Naive thymus-derived CD8-positive, alpha-beta T cell (primary cell): ENCODE data around the gene MIPEP. TPM values are rescaled to one million over a fixed set of nuclear protein-coding genes. Genes with fewer than 3 reads are reported as not detected.
"Not testable (repeated sequence)": the region's sequence is repeated elsewhere in the genome, so short reads cannot be mapped to it uniquely, and the experiment has no call there.

Experiments used
- ATAC-seq, 2 donors: fragments of 150-1000 bp; cut with Tn5 transposase in 1 of 2; sonication (Bioruptor Pico), chemical (Tn5 transposase) in 1 of 2; 1 replicate in 1 of 2; 2 replicates in 1 of 2; pipeline ENCODE4 v1.10.0; 2021; ENCODE audit warnings: mild to moderate bottlenecking in 2 of 2, moderate library complexity in 2 of 2
- POLR2A ChIA-PET: fragments of 350-600 bp; sonication (Branson Sonifier 250); formaldehyde crosslinking; loops from one replicate; lab custom pipeline; 2021; ENCODE audit warnings: antibody characterized with exemption; lab: Charles Lee
- DNase-seq, 10 donors: peaks; one replicate each; pipeline versions ENCODE4 v3.0.0 to v3.0.0-alpha.2; 2020 to 2022
- H3K27ac Mint-ChIP-seq, 10 donors: one replicate each; pipeline ENCODE4 v1.8.0; 2020 to 2022; ENCODE audit warnings: mild to moderate bottlenecking in 10 of 10, mixed read lengths in 10 of 10, moderate library complexity in 4 of 10, inconsistent platforms in 1 of 10
- H3K27me3 Mint-ChIP-seq, 5 donors: one replicate each; pipeline ENCODE4 v1.8.0; 2021 to 2022; ENCODE audit warnings: mixed read lengths in 5 of 5
- H3K36me3 Mint-ChIP-seq, 3 donors: one replicate each; pipeline ENCODE4 v1.8.0; 2020 to 2022; ENCODE audit warnings: mixed read lengths in 3 of 3, mild to moderate bottlenecking in 2 of 3, inconsistent platforms in 1 of 3
- H3K4me1 Mint-ChIP-seq, 4 donors: one replicate each; pipeline ENCODE4 v1.8.0; 2021 to 2022; ENCODE audit warnings: mixed read lengths in 4 of 4
- H3K4me3 Mint-ChIP-seq, 10 donors: one replicate each; pipeline ENCODE4 v1.8.0; 2020 to 2022; ENCODE audit warnings: mild to moderate bottlenecking in 10 of 10, mixed read lengths in 10 of 10, moderate library complexity in 6 of 10, inconsistent platforms in 1 of 10
- H3K9me3 Mint-ChIP-seq, 9 donors: one replicate each; pipeline ENCODE4 v1.8.0; 2020 to 2022; ENCODE audit warnings: mixed read lengths in 9 of 9, mild to moderate bottlenecking in 3 of 9, inconsistent platforms in 1 of 9, moderate library complexity in 1 of 9
- polyA plus RNA-seq, 3 donors: library from polyadenylated mRNA; unstranded; fragments of 300-500 nt; fragmentation: Illumina TruSeq; gene quantifications; one replicate each; pipeline ENCODE4 v1.2.3, GENCODE V29; 2021
- total RNA-seq, 8 experiments: library from RNA in 2 of 8; stranded (reverse) in 2 of 8; gene quantifications; one replicate each; pipeline ENCODE4 v1.2.3 and lab custom pipeline; 2021 to 2026

The MIPEP gene
- total and polyA plus RNA-seq, 5 experiments from 2014 or later = 9.4 to 16.6 (median 14.0) TPM

DNA sequence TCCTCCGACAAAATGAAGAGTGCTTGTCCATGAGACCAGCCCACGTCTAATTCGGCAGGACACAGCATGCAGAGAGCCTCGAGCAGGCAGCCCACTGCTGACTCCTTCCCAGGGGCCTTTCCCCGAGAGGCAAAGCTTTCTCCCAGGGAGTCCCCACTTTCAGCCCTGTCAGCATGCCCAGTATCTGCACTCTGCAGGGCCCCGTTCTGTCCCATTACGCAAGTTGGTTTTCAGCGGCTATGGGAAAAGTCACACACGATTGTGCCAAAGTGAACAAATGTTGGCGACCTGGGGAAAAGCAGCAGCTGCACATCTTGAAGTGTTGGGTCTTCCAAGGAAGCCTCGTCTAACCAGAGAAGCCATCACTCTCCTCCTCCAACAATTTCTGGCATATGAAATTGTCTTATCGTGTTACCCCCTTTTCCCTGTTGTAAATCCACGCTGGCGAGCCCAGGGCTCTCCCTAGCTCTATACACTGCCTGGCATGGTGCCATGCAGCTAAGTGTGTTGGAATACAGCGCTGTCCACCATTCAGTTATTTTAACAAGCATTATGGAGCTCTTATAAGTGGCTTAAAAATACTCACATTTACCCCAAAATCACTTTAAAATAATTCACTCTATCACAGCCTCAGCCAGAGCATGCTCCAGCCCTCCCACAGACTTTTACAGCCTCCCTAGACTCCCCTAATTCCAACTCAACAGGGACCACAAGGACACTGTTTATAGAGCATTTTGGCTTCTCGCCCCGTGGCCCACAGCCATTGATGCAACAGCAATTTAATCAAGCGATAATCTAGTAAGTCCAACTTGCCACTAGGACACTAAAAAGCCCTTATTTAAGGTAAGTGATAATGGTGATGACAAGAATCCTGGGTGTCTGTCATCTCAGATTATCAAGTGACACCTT, 8.5 kb downstream of the MIPEP start:
- H3K4me1 Mint-ChIP-seq, H3K27me3 Mint-ChIP-seq, ATAC-seq, DNase-seq, POLR2A ChIA-PET, H3K27ac Mint-ChIP-seq, H3K4me3 Mint-ChIP-seq, H3K9me3 Mint-ChIP-seq: not testable (repeated sequence)
- peaks cover 5 to 62% (median 7%) of the 10 kb centered on the region in 3 donors for H3K36me3 Mint-ChIP-seq

DNA sequence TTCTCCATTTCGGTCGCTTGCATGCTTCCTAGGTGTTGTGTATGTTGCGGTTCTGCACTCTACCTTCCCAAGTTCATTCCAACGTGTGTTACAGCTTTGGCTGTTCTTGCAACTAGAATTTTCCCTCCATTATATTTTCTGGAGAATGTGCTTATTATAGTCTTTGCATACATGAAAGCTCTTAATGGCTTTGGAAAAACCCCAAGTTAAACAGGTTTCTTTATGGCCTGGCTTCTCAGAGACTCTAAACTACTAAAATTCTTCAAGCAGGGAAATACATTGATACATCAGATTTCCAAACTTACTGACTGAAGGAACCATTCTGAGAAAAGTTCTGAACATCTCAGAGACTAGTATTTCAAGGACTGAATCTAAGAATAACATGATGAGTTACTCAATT, 11.9 kb downstream of the MIPEP start:
- DNase-seq (no peak), ATAC-seq (no peak)
- H3K4me3 Mint-ChIP-seq = no peak overlapping the region
- H3K9me3 Mint-ChIP-seq = no peaks in the 10 kb centered on the region
- H3K36me3 Mint-ChIP-seq = peaks cover 5 to 54% (median 7%) of the 10 kb centered on the region in 3 donors
- POLR2A ChIA-PET = no interaction called here
- no peaks in the 10 kb centered on the region for H3K4me1 Mint-ChIP-seq
- no peak overlapping the region for H3K27ac Mint-ChIP-seq
- H3K27me3 Mint-ChIP-seq = no peaks in the 10 kb centered on the region

DNA sequence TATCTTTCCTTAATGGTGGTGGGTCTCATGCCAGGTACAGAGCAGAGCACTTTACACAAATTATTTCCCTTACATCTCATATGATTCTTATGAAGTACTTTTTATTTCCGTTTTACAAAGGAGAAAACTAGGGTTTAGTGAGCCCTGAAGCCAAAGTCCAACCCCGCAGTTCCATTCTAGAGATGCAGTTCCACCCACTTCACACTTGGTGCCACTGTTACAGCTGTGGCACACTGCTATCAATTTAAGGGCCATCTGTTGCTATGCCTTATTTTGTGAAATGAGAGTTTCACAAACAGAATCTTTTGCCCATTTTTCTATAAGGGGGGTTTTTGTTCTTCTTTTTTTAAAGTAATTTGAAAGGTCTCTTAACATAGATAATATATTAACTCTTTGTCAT, 12.9 kb downstream of the MIPEP start:
- no peak overlapping the region for H3K4me3 Mint-ChIP-seq
- no peak for DNase-seq
- no peak overlapping the region for H3K27ac Mint-ChIP-seq

DNA sequence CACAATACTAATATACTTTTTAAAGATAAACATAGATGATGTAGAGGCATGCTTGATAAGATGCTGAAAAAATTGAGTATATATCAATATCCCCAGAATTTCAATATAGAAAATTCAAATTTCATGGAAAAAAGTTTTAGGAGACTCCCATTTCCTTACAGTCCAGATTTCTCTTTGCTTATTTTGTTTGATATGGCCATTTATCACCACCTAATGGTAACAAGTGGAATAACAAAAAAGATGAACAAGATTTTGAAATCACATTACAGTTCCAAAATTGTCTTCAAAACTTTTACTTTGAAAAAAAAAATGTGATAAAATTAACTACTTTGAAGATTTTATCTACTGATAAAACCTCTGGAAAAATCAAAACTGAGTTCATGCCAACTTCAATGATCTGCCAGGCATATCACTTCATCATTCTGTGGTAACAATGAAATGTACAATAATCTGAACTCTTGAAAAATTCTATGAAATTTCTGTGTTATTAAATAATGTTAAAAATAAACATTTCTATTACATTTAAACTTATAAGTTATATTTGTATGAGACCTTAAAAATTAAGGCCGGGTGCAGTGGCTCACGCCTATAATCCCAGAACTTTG, 17.5 kb downstream of the MIPEP start:
- H3K27me3 Mint-ChIP-seq = no peaks in the 10 kb centered on the region
- no peak overlapping the region for H3K4me3 Mint-ChIP-seq
- no peaks in the 10 kb centered on the region for H3K9me3 Mint-ChIP-seq
- peaks cover 0 to 6% (median 0%) of the 10 kb centered on the region in 4 donors for H3K4me1 Mint-ChIP-seq
- H3K36me3 Mint-ChIP-seq = peaks cover 0 to 25% (median 4%) of the 10 kb centered on the region in 3 donors
- POLR2A ChIA-PET = no interaction called here
- no peak overlapping the region for H3K27ac Mint-ChIP-seq
- DNase-seq = peak in 3 of 10 donors; percentile 23 to 35 (median 33)
- ATAC-seq = no peak

More for the DNA sequence above, 12.9 kb downstream of the MIPEP start:
- ATAC-seq = no peak
- H3K4me1 Mint-ChIP-seq = peaks cover 0 to 2% (median 0%) of the 10 kb centered on the region in 4 donors
- H3K9me3 Mint-ChIP-seq = no peaks in the 10 kb centered on the region
- no peaks in the 10 kb centered on the region for H3K27me3 Mint-ChIP-seq
- H3K36me3 Mint-ChIP-seq = peaks cover 5 to 43% (median 5%) of the 10 kb centered on the region in 3 donors
- POLR2A ChIA-PET = no interaction called here

DNA sequence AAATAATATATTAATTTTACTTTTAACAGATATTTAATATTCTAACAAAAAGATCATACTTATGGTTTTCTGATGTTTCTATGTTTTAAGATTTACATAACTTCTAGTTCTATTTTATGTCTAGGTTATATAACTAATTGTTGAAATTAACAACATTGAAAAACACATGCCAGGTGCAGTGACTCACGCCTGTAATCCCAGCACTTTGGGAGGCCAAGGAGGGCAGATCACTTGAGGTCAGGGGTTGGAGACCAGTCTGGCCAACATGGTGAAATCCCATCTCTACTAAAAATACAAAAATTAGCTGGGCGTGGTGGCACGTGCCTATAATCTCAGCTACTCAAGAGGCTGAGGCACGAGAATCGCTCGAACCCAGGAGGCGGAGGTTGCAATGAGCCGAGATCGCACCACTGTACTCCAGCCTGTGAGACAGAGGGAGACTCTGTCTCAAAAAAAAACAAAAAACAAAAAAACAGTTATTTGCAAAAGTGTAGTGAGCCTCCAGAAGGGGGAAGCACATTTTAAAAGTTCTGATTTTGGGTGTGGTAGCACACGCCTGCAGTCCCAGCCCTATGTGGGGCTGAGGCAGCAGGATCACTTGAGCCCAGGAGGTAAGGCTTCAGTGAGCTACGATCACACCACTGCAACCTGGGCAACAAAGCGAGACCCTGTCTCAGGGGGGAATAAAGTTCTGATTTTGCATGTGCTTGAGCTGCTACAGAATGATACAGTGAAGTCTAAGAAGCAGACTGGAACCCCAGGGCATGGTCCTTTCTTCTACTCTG, 18.7 kb downstream of the MIPEP start:
- Mint-ChIP-seq H3K27me3 (no peaks in the 10 kb centered on the region), H3K4me1 (peaks cover 0 to 6% (median 0%) of the 10 kb centered on the region in 4 donors), H3K4me3 (no peak overlapping the region), H3K27ac (no peak overlapping the region), H3K9me3 (no peaks in the 10 kb centered on the region), H3K36me3 (peaks cover 0 to 23% (median 4%) of the 10 kb centered on the region in 3 donors)
- no peak for DNase-seq
- POLR2A ChIA-PET = no interaction called here
- ATAC-seq = no peak

DNA sequence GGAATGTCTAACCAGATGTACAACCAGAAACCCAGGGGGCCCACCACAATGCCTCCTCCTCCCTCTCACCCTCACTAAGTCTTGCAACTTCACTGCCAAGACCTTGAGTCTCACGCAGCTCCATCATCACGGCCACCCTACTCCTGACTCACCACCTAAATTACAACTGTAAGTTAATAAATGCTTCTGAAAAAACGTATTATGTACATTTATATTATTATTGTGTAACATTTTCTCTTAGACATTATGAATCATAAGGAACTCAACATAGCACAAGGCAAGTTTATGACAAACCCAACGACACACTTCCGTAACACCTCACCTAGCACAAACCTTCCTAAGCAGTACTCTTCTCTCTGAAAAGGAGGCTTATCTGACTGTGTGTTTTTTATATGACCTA, 20.7 kb downstream of the MIPEP start:
- H3K4me1 Mint-ChIP-seq = peaks cover 0 to 10% (median 0%) of the 10 kb centered on the region in 4 donors
- H3K36me3 Mint-ChIP-seq = peaks cover 0 to 25% (median 6%) of the 10 kb centered on the region in 3 donors
- ATAC-seq = no peak
- H3K4me3 Mint-ChIP-seq = no peak overlapping the region
- H3K27me3 Mint-ChIP-seq = no peaks in the 10 kb centered on the region
- H3K9me3 Mint-ChIP-seq = no peaks in the 10 kb centered on the region
- H3K27ac Mint-ChIP-seq = no peak overlapping the region
- no peak for DNase-seq
- POLR2A ChIA-PET = no interaction called here

DNA sequence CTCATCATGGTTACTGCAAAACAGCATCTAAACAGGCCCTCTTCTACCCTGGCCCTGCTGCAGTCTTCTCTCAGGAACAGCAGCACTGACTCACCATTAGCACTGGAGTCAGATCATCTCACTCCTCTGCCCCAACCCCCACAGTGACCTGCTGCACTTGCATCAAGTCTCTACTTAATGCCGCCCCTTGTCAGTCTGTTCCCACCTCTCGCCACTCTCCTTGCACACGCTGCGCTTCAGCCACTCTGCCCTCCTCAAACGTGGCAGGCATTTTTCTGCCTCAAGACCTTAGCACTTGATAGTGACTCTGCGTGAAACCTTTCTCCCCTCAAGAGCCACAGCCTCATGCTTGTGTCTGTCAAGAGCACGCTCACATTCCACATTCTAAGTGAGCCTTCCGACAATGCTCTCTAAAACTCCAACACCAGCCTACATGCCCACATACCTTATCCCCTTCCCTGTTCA, 22.1 kb downstream of the MIPEP start:
- Mint-ChIP-seq H3K36me3 (peaks cover 0 to 22% (median 8%) of the 10 kb centered on the region in 3 donors), H3K4me3 (no peak overlapping the region), H3K4me1 (peaks cover 0 to 10% (median 0%) of the 10 kb centered on the region in 4 donors), H3K27ac (no peak overlapping the region), H3K9me3 (no peaks in the 10 kb centered on the region), H3K27me3 (no peaks in the 10 kb centered on the region)
- DNase-seq (no peak), ATAC-seq (no peak)
- POLR2A ChIA-PET = no interaction called here

DNA sequence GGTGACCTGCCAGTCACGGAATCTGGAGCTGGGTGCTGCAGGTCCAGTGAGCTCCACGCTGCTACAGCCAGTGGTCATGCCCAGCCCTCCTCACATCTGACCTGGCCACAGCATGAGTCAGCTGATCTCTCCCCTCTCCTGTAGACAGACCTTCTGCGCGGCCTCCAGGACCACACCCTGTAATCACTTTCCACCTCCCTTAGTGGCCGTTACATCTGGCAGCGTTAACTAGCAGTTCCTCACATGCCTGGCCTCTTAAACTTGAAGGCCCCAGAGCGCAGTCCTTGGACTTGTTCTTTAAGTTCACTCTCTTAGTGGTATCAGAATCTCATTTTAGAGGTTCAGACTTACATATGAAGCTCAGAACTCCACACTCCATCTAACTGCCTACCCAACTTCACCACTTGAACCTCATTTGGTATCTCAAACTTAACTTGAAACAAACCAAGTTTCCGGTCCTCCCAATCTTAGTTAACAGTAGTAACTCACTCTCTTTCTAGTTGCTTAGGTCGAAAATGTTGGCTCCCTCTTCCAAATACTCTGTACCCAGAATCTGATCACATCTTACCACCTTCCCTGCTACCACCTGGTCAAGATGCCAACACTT, 22.7 kb downstream of the MIPEP start:
- DNase-seq (no peak), ATAC-seq (no peak)
- POLR2A ChIA-PET = no interaction called here
- Mint-ChIP-seq H3K4me3 (no peak overlapping the region), H3K36me3 (peaks cover 0 to 26% (median 12%) of the 10 kb centered on the region in 3 donors), H3K9me3 (no peaks in the 10 kb centered on the region), H3K4me1 (peaks cover 0 to 9% (median 0%) of the 10 kb centered on the region in 4 donors), H3K27me3 (no peaks in the 10 kb centered on the region), H3K27ac (no peak overlapping the region)

DNA sequence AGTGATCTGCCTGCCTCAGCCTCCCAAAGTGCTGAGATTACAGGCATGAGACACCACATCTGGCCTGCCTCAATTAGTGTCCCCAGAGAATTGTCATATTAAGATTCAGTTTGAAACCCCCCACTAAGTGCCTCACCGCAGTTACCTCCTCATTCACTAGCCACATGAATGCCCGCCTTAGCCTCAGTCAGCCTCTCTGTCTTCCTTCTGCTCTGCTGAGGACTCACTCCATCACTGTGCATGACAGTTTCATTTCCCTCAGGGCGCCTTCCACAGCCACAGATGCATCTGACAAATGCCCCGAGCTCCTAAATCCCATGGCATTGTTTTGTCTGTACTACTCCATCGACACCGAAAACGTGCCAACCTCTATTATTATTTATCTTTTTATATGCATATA, 23.3 kb downstream of the MIPEP start:
- POLR2A ChIA-PET = no interaction called here
- DNase-seq = no peak
- H3K9me3 Mint-ChIP-seq = no peaks in the 10 kb centered on the region
- peak overlapping the region in 1 of 10 donors; percentile 48 for H3K27ac Mint-ChIP-seq
- no peaks in the 10 kb centered on the region for H3K27me3 Mint-ChIP-seq
- H3K4me3 Mint-ChIP-seq = no peak overlapping the region
- no peak for ATAC-seq
- H3K4me1 Mint-ChIP-seq = peaks cover 0 to 6% (median 0%) of the 10 kb centered on the region in 4 donors
- peaks cover 0 to 31% (median 14%) of the 10 kb centered on the region in 3 donors for H3K36me3 Mint-ChIP-seq

DNA sequence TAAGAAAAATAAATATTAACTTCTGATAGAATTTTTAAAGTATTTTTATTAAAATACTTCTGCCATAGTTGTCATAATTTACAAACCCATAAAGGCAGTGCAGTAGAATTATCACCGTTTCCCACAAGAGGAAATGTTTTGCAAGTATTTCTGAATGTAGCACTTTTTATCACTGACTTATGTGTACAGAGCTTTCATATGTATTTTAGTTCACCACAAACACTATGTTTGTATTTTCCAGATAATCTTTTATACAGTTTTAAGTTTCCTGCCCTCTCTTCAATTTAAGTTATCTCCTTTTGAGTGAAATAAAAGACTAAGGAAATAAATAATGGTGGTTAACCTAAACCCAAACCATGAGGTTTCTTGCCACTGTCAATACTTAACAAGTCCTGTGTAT, 24.2 kb downstream of the MIPEP start:
- Mint-ChIP-seq H3K36me3 (peaks cover 0 to 40% (median 14%) of the 10 kb centered on the region in 3 donors), H3K27me3 (no peaks in the 10 kb centered on the region), H3K4me1 (peaks cover 0 to 5% (median 2%) of the 10 kb centered on the region in 4 donors), H3K27ac (peak overlapping the region in 1 of 10 donors; percentile 48), H3K4me3 (no peak overlapping the region), H3K9me3 (no peaks in the 10 kb centered on the region)
- POLR2A ChIA-PET = no interaction called here
- ATAC-seq (no peak), DNase-seq (no peak)

DNA sequence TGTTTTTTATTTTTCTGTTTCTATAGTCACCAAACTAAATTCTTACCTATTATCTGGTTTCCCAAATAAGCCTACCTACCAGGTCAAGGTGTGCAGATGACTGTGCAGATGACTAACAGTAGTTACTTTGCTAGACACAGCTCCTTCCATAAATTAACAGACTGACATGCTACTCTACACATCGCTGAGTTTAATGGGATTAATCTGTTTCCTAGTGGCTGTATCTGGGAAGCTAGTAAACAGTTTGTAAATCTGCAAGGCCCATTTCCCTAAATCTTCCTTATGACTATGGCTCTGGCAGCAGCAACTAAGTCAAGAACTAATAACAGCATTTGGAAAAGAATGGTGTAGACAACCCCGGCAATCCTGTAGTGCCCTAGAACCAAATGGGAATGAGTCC, 27.9 kb downstream of the MIPEP start:
- peaks cover 0 to 53% (median 25%) of the 10 kb centered on the region in 3 donors for H3K36me3 Mint-ChIP-seq
- peaks cover 0 to 6% (median 2%) of the 10 kb centered on the region in 4 donors for H3K4me1 Mint-ChIP-seq
- H3K27ac Mint-ChIP-seq = no peak overlapping the region
- no peak overlapping the region for H3K4me3 Mint-ChIP-seq
- DNase-seq (no peak), ATAC-seq (no peak)
- H3K27me3 Mint-ChIP-seq = no peaks in the 10 kb centered on the region
- H3K9me3 Mint-ChIP-seq = no peaks in the 10 kb centered on the region
- POLR2A ChIA-PET = no interaction called here

DNA sequence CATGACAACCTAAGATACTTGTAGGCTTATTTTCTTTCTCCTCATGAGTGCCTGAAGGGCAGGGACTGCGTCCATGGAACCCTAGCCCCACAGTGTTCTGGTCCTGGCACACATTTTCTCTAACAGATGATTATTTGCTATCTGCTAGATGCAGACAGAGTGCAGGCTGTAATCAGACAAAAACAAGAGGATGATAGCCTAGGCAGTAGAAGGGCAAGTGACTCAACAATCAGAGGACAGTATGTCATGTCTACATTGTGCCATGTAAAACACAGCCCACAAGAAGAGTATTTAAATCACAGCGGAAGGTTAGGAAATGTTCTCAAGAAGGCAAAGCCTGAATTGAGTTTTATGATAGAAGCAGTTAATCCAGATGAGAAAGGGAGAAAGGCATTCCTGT, 29.3 kb downstream of the MIPEP start:
- no peak for ATAC-seq
- peaks cover 0 to 6% (median 0%) of the 10 kb centered on the region in 4 donors for H3K4me1 Mint-ChIP-seq
- H3K9me3 Mint-ChIP-seq = no peaks in the 10 kb centered on the region
- peak overlapping the region in 1 of 10 donors; percentile 3 for H3K27ac Mint-ChIP-seq
- peaks cover 0 to 58% (median 33%) of the 10 kb centered on the region in 3 donors for H3K36me3 Mint-ChIP-seq
- H3K27me3 Mint-ChIP-seq = no peaks in the 10 kb centered on the region
- H3K4me3 Mint-ChIP-seq = no peak overlapping the region
- POLR2A ChIA-PET = no interaction called here
- no peak for DNase-seq
